GM21423 (cell line): ENCODE measurements around the gene STX12.
"Not testable (repeated sequence)": the region's sequence is repeated elsewhere in the genome, so short reads cannot be mapped to it uniquely, and the experiment has no call there.

Experiments
- ATAC-seq: cut with Tn5 transposase; IDR thresholded peaks from one replicate; pipeline ENCODE4 v1.9.1; 2021; ENCODE audit warnings: mild to moderate bottlenecking, moderate library complexity; ENCODE audit not compliant: unreplicated experiment

STX12 gene

DNA sequence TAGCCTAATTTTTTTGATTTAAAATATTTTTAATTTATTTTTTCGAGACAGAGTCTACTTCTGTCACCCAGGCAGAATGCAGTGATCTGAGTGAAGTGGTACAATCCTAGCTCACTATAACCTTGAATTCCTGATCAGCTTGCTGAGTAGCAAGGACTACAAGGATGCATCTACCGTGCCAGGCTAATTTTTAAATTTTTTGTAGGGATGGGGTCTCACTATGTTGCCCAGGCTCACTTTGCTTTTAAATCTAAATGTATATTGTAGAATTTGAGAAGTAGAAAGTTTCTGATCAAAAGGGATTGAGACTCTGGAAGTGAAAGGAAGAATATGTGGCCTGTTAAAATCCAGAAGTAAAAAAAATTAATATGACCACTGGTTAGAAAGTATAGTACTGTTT lies 1.6 kb downstream of the STX12 start:
- no peak for ATAC-seq

- ATAC-seq = not testable (repeated sequence)
Observed at GRCh38 chr1:27775336-27775735, 2.3 kb downstream of the STX12 start.

GRCh38 chr1:27776276-27776675 lies 3.3 kb downstream of the STX12 start:
- not testable (repeated sequence) for ATAC-seq

- no peak for ATAC-seq
Observed at GRCh38 chr1:27778056-27778455, 5.0 kb downstream of the STX12 start.

GRCh38 chr1:27779122-27779521 lies 6.1 kb downstream of the STX12 start:
- no peak for ATAC-seq

DNA sequence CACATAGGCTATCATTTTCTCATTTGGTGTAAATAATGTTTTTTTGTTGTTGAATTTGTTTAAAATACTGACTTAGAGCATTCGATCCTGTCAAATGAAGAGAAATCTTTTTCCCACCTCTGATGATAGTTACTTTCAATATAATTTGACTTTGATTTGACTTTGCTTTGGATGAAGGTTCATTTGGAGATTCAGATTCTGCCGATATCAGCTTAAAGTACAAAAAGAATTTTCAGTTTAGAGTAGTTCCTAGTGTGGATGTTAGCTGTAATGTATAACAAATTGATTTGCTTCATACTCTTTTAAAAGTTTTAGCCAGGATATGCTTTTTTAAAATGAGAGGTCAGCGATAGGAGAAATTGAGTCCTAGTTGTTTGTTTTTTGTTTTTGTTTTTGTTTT lies 9.9 kb downstream of the STX12 start:
- no peak for ATAC-seq

DNA sequence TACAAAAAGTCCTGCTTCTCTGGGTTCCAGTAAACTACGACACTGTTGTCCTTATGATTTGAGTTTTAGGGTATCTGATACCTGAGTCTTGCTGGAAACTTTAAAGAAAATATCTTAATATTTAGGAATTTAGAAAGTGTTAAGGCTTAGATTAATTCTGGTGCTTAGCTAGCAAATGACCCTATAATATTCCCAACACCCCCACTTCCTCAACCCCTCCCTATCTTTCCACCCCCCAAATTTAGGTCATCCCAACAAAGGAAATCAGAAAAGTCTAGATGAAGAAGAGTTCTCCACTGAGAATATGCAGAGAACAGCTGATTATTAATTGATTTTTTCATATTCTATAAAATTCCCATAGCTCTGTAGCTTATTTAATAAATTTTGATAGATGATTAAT lies 11.7 kb downstream of the STX12 start:
- no peak for ATAC-seq

- no peak for ATAC-seq
Observed at GRCh38 chr1:27785781-27786455, 12.9 kb downstream of the STX12 start.

DNA sequence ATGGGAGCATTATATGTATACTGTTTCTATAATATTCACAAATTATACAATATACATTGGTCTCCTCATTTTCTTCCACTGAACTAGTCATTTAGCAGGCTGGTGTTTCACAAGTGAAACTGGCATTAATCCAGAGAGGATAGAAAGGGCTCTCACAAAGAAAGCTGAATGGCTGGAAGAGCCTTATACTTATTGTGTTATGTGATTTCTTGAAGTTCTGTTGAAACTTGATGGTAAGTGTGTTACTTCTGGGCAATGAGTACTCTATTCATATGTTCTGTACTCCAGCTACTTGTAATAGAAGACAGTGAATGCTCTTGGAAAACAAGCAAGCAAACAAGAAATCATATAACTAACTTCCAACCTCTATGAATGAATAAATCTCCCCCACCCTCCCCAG lies 14.9 kb downstream of the STX12 start:
- ATAC-seq = no peak

DNA sequence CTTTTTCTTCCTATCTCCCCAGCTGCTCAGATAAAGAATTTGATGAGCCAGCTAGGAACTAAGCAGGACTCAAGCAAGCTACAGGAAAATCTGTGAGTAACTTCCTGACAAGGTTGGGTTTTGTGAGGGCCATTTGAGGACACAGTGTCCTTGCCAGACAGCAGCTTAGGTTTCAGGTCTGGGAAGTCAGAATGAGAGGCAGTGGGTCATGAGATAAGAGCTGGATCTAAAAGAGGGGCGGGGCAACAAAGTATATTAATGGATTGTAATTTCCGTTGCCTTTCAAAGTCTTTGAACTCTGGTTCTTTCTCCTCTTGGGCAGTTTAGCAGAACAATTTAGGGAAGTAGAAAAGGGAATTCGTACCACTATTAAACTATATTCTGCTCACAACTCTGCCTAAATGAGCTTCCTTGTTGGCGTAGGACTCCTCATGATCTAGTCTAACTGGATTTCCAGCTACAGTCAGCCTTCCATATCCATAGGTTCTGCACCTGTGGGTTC lies 16.6 kb downstream of the STX12 start:
- ATAC-seq = no peak

- ATAC-seq = not testable (repeated sequence)
Observed at GRCh38 chr1:27790270-27790669, 17.3 kb downstream of the STX12 start.

- ATAC-seq = no peak
Observed at GRCh38 chr1:27795601-27796000, 22.6 kb downstream of the STX12 start.

GRCh38 chr1:27804791-27805190 lies 31.8 kb downstream of the STX12 start:
- ATAC-seq = no peak

GRCh38 chr1:27806758-27807157 lies 33.7 kb downstream of the STX12 start:
- ATAC-seq = no peak

DNA sequence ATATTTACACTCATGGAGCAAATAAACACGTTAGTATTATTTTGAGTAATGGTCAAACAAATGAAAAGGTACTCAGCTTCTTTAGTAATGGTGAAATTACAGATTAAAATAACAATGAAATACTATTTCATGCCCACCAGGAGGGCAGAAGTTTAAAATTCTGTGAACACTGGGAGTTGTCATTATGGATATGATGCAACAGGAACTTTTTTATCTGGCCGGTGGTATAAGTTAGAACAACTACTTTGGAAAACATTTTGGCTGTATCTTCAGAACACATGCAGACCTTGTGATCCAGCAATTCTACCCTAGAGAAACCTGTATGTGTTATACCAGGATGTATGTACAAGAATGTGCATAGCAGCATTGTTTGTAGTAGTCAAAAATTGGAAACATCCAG lies 34.4 kb downstream of the STX12 start:
- ATAC-seq = no peak

- not testable (repeated sequence) for ATAC-seq
Observed at GRCh38 chr1:27808131-27808530, 35.1 kb downstream of the STX12 start.

DNA sequence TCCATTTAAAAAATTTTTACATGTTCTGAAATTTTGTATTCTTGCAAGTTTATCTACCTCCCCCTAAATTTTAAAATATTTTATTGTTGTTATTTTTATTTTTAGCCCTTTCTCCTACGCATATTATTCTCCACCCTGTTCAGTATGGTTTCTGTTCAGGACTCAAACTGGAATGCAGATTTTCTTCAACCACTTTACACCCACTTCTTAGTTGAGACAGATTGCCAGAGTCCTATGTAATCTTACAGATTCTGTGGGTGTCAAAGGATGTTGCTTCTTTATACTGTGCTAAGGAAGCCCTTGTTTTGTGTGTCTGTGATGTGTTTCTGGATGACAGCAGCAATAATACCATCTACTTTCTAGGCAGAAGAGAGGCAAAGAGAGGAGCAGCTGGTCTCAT lies 36.9 kb downstream of the STX12 start:
- no peak for ATAC-seq

- ATAC-seq = no peak
Observed at GRCh38 chr1:27811741-27812500, 38.9 kb downstream of the STX12 start.

DNA sequence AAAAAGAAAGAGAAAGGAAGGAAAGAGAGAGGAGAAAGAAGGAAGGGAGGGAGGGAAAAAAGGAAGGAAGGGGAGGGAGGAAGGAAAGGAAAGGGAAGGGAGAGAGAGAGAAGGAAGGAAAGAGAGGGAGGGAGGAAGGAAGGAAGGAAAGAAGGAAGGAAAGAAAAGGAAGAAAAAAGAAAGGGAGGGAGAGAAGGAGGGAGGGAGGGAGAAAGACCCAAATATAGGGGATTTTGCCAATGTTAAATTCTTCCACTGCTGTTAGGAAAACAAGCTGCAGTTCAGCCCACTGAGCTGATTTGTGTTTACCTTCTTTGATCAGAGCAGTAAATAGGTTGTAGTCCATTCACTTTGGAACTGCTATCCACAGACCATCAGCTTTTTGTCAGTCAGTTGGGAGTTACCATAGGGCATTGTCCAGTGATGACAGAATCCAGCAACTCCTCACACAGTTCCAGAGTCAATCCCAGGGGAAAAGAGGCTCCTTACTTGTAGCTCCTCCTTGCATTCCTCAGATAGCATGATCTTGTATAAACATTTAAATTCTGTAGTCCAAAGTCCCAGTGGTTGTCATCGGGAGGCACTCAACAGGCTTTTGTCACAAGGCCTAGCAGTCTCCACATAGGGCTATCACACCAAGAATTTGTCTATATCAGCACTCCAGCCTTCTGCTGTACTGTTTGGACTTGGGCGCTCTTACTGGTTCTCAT lies 44.1 kb downstream of the STX12 start:
- no peak for ATAC-seq

DNA sequence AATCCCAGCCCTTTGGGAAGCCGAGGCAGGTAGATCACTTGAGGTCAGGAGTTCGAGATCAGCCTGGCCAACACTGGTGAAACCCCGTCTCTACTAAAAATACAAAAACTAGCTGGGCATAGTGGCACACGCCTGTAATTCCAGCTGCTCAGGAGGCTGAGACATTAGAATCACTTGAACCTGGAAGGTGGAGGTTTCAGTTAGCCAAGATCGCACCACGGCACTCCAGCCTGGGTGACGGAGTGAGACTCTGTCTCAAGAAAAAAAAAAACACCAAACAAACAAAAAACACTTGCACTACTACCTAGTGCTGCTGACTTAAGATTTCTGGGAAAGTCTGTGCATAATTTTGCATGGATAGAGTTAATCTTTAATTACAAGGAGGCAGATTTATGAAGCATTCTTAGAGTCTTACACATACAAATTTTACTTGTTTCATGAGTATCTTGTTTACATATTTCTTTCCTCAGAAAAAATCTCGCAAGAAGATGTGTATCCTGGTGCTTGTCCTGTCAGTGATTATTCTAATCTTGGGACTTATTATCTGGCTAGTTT lies 48.8 kb downstream of the STX12 start:
- ATAC-seq = no peak

GRCh38 chr1:27823784-27824183 lies 50.8 kb downstream of the STX12 start:
- ATAC-seq = no peak
